T-helper 2 cell (primary cell): ENCODE results near the gene POLRMT.
"Not testable (repeated sequence)": the region's sequence is repeated elsewhere in the genome, so short reads cannot be mapped to it uniquely, and the experiment has no call there.

Experiments used
- DNase-seq, 5 experiments: peaks; one replicate each; pipeline versions ENCODE4 v3.0.0 to v3.0.0-alpha.2; 2012 to 2022

The POLRMT gene

DNA sequence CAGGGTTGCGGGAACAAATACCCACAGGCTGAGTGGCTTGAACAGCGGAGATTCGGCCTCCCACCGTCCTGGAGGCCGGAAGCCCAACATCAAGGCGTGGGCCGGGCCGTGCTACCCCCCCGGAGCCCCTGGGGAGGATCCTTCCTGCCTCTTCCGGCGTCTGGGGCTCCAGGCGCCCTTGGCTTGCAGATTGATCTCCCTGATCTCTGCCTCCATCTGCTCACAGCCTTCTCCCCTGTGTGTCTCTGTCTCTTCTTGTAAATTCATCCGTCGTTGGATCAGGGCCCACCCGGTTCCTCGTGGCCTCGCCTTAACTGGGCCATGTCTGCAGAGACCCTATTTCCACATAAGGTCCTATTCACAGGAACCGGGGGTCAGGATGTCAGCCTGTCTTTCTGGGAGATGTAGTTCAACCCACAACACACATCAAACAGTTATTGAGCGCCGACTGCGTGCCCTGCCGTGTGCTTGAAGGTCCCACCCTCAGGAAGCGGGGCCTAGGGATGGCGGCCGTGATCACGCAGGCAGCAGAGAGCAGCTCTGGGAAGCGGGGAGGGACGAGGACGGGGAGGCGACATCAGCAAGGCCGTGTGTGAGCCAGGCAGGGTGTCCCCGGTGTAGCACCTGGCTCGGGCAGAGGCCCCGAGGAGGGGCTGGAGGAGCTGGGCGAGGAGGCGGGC is 22.4 kb downstream of the POLRMT start:
- DNase-seq: peak; percentile 15 to 84 (median 55)

DNA sequence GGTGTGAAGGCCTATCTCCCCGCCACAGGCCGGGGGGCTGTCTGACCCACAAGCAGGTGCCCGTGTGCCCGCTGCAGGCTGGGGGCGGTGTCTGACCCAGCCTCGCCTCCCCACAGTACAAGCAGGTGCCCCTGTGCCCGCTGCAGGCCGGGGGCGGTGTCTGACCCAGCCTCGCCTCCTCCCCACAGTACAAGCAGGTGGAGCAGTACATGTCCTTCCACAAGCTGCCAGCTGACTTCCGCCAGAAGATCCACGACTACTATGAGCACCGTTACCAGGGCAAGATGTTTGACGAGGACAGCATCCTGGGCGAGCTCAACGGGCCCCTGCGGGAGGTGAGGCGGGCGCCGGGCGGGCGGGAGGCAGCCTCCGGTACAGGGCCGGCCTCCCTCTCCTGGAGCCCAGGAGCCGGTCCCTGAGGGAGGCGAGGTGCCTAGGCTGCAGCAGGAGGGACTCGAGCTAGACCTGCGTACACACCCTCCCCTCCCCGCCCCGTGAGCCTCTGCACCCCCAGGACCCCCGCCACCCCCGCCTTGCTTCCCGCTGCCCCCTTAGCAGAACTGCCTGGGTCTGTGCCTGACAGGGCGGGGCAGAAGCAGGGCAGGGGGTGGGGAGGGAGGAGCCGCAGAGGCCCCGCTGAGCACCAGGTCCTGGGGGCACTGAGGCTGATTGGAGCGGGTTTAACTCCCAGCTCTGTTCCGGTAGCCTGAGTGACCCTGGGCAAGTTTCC is 23.1 kb downstream of the POLRMT start:
- peak in 3 of 5 experiments; percentile 35 to 81 (median 44) for DNase-seq

DNA sequence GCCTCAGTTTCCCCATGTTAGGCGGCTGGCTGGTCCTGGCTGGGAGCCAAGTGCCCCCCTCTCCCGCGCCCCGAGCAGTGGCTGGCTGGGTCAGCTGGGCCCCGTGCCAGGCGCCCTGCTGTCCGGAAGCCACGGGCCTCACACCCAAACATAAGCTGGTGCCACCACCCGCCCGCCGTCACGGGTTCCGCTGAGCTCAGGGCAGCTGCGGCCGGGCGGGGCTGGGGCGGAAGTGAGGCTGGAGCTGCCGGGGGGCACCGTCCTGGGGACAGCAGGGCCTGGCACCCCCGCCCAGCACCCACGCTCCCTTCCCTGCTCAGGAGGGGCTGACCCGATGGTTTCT is 24.4 kb downstream of the POLRMT start:
- DNase-seq: no peak

DNA sequence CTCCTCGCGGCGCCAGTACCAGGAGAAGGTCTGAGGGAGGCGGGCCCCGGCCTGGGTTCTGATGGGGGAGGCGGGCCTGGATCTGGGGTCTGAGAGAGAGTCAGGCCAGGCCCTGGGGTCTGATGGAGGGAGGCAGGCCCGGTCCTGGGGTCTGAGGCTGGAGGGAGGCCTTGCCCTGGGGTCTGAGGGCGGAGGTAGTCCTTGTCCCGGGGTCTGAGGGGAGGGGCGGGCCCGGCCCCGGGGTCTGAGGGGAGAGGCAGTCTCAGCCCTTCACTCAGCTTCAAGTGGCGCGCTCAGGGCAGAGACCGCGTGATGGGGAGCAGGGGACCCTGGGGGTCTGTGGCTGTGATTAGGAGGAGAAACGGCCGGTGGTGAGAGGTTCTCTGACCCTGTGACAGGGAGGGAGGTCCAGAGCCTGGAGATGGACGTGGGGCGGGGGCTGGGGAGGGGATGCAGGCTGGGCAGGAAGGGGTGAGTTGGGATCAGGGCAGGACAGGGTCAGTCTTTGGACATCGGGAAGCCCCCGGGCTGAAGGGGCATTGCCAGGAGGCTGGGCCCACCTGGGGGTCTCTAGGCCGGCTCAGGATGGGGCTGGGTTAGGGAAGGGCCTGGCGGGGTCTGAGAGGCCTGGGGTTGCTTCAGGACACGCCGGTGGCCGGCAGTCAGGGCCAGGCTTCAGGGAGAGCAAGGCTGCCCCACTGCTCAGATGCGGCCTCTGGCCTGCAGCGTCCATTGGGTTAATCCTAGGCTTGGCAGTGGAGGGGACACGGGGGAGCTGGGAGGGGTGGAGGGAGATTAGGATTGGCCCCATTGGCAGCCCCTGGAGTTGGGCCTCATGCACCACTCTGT is 25.0 kb downstream of the POLRMT start:
- no peak for DNase-seq

DNA sequence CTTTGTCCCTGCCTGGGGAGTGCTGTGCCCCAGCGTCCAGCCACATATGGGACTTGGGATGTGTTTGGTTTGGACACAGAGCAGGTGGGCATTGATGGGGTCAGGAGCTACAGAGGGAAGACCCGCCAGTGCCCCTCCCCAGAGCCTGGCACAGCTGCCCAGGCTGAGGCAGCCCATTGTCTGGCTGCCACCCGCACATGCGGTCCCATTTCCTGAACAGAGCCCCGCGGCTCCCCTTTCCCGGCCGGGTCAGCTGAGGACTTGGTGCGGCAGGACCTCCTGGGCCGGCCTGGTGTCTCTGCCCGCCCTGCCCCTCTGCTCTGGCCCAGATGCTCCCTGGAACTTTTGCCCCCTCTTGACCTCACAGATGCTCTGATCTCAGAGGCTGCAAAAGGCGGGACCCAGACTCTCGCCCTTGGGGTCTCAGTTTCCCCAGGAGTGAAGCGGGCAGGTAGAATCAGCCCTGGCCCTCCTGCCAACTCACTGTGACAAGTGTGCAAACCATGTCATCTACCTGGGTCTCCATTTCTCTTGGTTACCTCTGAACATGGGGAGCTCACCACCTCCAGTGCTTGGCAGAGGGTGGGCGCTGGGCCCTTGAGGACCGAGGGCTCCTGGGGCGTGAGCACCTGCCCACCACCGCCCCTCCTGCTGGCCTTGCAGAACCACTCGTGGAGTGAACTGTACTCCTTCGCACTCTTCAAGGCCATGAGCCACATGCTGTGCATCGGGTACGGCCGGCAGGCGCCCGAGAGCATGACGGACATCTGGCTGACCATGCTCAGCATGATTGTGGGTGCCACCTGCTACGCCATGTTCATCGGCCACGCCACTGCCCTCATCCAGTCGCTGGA is 25.8 kb downstream of the POLRMT start:
- no peak for DNase-seq

DNA sequence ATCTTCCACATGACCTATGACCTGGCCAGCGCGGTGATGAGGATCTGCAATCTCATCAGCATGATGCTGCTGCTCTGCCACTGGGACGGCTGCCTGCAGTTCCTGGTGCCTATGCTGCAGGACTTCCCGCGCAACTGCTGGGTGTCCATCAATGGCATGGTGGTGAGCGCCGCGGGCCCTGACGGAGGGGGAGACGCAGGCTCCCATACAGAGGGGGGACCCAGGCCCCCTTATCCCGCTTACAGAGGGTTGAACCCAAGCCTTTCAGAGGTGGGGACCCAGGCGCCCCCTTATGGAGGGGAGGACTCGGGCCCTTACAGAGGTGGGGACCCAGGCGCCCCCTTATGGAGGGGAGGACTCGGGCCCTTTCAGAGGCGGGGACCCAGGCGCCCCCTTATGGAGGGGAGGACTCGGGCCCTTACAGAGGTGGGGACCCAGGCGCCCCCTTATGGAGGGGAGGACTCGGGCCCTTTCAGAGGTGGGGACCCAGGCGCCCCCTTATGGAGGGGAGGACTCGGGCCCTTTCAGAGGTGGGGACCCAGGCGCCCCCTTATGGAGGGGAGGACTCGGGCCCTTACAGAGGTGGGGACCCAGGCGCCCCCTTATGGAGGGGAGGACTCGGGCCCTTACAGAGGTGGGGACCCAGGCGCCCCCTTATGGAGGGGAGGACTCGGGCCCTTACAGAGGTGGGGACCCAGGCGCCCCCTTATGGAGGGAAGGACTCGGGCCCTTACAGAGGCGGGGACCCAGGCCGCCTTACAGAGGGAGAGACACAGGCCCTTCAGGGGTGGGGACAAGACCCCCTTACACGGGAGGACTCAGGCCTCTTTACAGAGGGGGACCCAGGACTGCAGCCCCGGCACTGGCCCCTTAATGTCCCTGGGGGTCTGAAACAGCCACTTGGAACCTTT is 28.0 kb downstream of the POLRMT start:
- peak in 1 of 5 experiments; percentile 50 for DNase-seq

DNA sequence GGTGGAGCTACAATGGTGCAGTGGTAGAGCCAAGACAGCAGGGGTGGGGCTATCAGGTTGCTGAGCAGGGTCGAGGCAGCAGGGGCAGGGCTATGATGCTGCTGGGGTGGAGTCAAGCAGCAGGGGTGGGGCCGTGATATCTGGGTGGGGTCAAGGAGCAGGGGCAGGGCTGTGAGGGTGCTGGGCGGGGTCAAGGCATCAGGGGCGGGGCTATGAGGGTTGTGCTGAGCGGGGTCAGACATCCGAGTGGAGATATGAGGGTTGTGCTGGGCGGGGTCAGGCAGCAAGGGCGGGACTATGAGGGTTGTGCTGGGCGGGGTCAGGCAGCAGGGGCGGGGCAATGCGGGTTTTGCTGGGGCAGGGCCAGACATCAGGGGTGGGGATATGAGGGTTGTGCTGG is 29.0 kb downstream of the POLRMT start:
- peak in 3 of 5 experiments; percentile 32 to 52 (median 38) for DNase-seq

DNA sequence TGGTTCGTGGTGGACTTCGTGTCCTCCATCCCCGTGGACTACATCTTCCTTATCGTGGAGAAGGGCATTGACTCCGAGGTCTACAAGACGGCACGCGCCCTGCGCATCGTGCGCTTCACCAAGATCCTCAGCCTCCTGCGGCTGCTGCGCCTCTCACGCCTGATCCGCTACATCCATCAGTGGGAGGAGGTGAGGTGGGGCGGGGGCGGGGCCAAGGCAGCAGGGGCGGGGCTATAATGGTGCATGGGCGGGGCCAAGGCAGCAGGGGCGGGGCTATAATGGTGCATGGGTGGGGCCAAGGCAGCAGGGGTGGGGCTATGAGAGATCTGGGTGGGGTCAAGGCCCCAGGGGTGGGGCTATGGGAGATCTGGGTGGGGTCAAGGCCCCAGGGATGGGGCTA is 29.6 kb downstream of the POLRMT start:
- DNase-seq: not testable (repeated sequence)

DNA sequence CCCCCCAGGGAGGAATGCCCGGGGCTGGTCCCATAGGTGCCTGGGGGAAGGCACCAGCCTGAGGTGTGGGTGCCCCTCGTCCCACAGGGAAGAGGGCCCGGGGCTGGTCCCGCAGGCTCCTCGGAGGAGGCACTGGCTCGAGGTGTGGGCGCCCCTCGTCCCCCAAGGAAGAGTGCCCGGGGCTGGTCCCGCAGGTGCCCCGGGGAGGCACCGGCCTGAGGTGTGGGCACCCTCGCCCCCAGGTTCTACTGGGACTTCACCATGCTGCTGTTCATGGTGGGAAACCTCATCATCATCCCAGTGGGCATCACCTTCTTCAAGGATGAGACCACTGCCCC is 30.1 kb downstream of the POLRMT start:
- DNase-seq: not testable (repeated sequence)

DNA sequence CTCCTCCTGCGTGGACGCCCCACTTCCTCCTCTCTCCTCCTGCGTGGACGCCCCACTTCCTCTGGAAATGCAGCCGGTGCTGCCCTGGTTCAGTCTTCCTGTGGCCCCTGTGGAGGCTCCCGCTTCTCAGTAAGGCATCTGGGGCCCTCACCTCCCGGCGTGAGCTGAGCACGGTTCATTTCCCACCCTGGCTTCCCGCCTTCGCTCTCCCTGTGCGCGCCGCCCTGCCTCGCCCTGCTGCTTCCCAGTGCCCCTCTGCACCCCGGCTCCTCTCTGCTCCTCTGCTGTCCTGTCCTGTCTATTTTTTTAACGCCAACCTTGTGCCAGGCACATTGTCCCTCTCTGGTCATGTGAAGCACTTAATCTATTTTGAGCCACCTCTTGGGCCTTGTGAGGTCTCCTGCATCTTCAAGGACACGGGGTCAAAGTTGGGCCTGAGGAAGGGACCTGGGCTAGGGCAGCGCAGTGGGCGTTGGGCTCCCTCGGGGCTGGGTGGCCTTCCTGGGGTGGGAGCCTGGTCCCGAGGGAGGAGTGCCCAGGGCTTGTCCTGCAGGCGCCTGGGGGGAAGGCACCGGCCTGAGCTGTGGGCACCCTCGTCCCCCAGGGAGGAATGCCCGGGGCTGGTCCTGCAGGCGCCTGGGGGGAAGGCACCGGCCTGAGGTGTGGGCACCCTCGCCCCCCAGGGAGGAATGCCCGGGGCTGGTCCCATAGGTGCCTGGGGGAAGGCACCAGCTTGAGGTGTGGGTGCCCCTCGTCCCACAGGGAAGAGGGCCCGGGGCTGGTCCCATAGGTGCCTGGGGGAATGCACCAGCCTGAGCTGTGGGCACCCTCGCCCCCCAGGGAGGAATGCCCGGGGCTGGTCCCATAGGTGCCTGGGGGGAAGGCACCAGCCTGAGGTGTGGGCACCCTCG is 30.7 kb downstream of the POLRMT start:
- no peak for DNase-seq

DNA sequence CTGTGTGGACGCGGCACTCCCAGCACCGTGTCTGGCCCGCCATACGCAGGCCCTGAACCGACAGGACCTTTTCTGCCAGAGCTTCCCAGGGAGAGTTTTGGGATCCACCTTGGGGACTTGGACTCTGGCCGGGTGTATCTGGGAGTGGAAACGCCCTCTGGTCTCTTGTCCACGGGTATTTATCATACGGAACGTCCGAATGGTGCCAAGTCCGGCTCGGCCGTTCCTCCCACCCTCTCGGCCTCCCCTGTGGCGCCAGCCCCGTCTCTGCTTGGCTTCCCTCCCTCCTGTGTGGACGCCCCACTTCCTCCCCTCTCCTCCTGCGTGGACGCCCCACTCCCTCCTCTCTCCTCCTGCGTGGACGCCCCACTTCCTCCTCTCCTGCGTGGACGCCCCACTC is 31.5 kb downstream of the POLRMT start:
- no peak for DNase-seq

DNA sequence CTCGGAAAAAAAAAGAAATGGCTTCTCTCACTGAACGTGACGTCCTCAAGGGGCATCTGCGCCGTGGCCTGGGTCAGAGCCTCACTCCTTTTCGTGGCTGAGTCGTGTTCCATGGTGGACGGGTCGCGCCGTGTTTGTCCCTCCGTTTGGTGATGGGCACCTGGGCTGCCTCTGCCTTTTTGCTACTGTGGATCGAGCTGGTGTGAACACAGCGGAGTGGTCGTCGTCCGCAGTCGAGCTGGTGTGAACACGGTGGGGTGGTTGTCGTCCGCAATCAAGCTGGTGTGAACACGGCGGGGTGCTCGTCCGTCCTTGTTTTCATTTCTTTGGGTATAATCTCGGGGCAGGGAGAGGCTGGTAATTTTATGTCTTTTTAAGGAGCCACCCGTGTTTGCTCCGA is 32.0 kb downstream of the POLRMT start:
- no peak for DNase-seq

DNA sequence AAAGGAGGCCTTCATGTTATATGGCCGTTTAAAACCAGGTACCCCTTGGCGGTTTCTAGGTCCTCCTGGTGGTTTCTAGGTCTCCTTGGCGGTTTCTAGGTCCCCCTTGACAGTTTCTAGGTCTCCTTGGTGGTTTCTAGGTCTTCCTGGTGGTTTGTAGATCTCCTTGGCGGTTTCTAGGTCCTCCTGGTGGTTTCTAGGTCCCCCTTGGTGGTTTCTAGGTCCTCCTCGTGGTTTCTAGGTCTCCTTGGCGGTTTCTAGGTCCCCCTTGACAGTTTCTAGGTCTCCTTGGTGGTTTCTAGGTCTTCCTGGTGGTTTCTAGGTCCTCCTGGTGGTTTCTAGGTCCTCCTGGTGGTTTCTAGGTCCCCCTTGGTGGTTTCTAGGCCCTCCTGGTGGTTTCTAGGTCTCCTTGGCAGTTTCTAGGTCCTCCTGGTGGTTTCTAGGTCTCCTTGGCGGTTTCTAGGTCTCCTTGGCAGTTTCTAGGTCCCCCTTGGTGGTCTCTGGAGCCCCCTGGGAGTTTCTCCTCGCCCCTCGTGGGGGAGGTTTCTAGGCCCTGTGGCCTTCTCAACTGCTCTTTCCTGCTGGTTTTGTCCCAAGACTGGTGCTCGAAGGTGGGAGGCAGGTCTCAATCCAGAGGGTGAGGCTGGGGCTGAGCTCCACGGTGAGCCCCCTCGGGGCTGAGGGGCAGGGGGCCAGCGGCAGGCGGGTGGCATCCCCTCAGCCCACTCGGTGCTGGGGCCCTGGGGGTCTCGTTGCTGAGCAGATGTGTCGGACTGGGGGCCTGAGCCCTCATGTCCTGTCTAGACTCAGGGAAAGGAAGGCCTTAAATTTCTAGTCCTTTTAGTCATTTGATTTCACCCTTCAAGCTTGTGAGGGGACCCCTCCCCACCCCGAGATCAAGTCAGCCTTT is 35.7 kb downstream of the POLRMT start:
- peak in 1 of 5 experiments; percentile 30 for DNase-seq

DNA sequence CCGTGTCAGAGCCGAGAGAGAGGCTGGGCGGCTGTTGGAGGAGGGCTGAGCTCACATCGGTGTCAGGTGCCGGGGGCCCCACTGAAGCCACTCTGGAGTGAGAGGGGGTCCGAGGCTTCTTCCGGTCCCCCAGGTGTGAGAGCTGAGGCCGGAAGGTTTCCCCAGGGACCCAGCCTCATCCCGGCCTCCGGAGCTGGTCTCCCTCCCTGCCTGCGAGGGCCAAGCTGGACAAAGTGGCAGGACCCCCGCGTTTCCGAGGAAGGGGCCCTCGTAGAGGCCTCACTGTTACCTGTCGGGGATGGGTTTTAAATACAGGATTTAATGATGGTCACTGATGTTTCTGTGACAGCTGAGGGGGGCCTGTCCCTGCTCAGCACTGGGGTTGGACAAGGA is 37.1 kb downstream of the POLRMT start:
- DNase-seq: no peak

DNA sequence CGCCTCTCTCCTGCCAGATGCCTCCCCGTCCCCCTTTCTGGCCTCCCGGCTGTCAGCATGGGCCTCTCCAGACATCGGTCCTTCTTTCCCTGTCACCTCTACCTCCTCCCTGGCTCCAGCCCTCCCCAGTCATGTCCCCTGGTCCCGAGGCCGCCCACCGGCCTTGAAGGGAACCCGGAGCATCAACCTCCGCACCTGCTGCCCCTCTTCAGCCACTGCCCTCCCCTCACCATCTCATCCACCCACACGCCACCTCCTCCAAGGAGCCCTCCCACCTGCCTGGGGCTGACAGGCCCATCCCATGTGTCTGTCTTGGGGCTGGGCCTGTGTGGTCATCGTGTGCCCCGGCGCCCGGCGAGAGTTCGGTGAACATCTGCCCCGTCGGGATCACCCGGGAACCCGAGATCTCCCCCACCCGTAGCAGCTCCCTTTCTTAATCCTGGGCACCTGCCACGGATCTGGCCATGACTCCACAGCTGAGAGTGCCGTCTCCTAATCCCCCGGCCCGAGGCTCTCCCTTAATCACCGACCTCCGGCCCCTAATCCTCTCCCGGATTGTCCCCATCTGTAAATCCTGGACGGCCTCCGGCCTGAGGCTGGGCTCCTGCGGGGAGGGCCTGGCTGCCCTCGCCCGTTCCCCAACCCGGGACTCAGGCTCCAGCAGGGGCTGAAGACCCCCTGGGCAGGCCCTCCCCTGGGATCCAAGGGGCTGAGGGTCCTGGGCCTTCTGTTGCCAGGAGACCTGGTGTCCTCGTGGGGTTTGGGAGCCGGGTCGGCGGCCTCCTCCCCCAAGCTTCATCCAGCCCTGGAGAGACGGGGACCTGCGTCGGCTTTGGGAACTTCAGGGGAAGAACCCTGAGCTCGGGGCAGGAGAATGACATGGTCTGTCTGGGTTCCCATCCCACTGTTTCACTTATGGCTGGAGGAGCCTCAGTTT is 37.7 kb downstream of the POLRMT start:
- DNase-seq: no peak

DNA sequence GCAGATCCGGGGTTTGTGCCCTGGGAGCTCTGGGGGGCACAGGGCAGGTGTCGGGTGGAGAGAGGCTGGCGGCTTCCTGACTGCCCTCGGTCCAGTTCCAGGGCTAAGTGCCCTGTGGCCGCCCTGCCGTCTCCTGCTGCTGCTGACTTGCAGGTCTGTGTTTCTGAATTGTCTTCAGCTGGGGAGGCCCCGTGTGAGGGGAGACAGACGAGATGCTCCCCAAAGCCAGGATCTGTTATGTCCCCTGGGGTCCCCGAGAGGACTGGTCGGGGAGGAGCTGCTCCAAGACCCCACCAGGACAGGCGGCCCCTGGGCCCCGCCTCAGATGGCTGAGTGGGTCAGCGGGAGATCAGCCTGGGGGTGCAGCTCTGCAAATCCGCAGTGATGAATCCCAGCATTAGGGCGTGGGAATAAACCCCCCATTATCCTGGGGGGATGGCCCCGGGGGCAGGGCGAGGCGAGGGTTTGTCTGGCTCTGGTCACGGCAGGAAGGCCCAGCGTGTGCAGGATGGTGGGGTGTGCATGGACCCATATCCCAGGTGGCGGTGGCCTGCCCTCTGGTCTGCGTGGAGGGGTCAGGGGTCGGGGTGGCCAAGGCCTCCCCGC is 39.0 kb downstream of the POLRMT start:
- no peak for DNase-seq

DNA sequence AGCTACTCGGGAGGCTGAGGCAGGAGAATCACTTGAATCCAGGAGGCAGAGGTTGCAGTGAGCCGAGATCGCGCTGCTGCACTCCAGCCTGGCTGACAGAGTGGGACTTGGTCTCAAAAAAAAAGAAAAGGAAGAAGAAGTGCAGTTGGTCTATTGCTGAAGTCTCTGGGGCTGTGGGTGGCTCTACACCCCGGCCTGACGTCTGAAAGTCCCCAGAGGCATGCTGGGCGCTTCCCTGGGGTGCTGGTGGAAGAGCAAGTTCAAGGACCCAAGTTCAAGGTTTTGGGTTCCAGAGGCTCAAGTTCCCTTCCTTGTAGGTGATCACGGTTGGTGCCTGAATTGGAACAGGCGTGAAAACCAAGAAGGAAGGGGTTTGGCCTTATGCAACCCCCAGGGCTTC is 39.8 kb downstream of the POLRMT start:
- no peak for DNase-seq

DNA sequence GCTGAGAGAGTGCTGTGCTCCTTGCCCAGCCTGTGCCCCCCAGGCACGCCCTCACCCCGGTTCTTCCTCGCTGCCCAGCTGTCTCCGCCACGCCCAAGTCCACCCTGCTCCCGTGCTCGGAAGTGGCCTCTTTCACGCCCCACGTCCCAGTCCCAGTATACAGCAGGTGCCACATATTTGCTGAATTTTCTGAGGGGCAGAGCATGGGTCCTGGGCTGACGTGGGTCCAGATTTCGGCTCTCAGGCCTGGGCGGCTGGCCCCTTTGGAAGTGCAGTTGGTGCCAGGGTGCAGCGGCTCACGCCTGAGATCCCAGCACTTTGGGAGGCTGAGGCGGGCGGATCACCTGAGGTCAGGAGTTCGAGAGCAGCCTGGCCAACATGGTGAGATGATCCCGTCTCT is 40.3 kb downstream of the POLRMT start:
- no peak for DNase-seq
